ENCODE results near the gene SH3D21. TPM values are rescaled to one million over a fixed set of nuclear protein-coding genes. Genes with fewer than 3 reads are reported as not detected.

Gene SH3D21
- total and polyA plus RNA-seq, 10 of the 15 experiments (the other 5 are each of a cell fraction or from before 2014, with no cell fraction given), result 0.06 to 5.9 (median 2.4) TPM

DNA sequence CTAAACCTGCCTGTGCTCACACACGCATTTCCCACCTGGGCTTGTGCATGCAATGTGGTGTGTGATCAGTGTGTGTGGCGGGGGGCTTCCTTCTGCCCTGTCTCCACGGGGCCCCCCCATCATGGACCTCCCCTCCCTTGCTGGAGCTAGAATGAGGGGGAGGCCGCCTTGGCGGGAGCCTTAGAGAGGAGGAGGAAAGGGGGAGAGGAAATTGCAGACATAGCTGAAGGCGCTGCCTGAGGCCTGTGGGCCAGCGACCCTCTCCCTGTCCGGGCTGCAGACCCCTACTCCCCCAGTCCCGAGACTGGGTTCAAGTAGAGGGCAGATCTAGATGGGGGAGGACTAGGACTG, 18.2 kb downstream of the SH3D21 start (continued):
- TF ChIP-seq, protein P1, sequence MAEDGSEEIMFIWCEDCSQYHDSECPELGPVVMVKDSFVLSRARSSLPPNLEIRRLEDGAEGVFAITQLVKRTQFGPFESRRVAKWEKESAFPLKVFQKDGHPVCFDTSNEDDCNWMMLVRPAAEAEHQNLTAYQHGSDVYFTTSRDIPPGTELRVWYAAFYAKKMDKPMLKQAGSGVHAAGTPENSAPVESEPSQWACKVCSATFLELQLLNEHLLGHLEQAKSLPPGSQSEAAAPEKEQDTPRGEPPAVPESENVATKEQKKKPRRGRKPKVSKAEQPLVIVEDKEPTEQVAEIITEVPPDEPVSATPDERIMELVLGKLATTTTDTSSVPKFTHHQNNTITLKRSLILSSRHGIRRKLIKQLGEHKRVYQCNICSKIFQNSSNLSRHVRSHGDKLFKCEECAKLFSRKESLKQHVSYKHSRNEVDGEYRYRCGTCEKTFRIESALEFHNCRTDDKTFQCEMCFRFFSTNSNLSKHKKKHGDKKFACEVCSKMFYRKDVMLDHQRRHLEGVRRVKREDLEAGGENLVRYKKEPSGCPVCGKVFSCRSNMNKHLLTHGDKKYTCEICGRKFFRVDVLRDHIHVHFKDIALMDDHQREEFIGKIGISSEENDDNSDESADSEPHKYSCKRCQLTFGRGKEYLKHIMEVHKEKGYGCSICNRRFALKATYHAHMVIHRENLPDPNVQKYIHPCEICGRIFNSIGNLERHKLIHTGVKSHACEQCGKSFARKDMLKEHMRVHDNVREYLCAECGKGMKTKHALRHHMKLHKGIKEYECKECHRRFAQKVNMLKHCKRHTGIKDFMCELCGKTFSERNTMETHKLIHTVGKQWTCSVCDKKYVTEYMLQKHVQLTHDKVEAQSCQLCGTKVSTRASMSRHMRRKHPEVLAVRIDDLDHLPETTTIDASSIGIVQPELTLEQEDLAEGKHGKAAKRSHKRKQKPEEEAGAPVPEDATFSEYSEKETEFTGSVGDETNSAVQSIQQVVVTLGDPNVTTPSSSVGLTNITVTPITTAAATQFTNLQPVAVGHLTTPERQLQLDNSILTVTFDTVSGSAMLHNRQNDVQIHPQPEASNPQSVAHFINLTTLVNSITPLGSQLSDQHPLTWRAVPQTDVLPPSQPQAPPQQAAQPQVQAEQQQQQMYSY (CRISPR knock-in tag; IDR thresholded peaks at IDR 0.05), result no peak
- no peak for TF ChIP-seq EP300 (IDR thresholded peaks at IDR 0.05; ENCODE audit: borderline replicate concordance in 1 of 2, control insufficient read depth in 1 of 2, low read depth in 2 of 2, low read length in 2 of 2)
- TF ChIP-seq GATAD2B (conservative IDR thresholded peaks at IDR 0.05; ENCODE audit: low read depth), result no peak
- TF ChIP-seq PAX8 (IDR thresholded peaks at IDR 0.05), result no peak
- no peak for TF ChIP-seq PML (IDR thresholded peaks at IDR 0.05; ENCODE audit: low read length)
- no peak for TF ChIP-seq SREBF2 (IDR thresholded peaks at IDR 0.05; ENCODE audit: low read length)
- TF ChIP-seq, protein P2, sequence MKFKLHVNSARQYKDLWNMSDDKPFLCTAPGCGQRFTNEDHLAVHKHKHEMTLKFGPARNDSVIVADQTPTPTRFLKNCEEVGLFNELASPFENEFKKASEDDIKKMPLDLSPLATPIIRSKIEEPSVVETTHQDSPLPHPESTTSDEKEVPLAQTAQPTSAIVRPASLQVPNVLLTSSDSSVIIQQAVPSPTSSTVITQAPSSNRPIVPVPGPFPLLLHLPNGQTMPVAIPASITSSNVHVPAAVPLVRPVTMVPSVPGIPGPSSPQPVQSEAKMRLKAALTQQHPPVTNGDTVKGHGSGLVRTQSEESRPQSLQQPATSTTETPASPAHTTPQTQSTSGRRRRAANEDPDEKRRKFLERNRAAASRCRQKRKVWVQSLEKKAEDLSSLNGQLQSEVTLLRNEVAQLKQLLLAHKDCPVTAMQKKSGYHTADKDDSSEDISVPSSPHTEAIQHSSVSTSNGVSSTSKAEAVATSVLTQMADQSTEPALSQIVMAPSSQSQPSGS (IDR thresholded peaks at IDR 0.05; ENCODE audit: low read length), result no peak
- TF ChIP-seq ATF7 (IDR thresholded peaks at IDR 0.05; ENCODE audit: low read depth), result no peak
- TF ChIP-seq NRF1 (conservative IDR thresholded peaks at IDR 0.05; ENCODE audit: low read depth, low read length), result no peak
- no peak for TF ChIP-seq NBN (IDR thresholded peaks at IDR 0.05)
